HG03097 (cell line): ENCODE results near the gene ASIC3.
"Not testable (repeated sequence)": the region's sequence is repeated elsewhere in the genome, so short reads cannot be mapped to it uniquely, and the experiment has no call there.

Experiments
- ATAC-seq: cut with Tn5 transposase; IDR thresholded peaks from one replicate; pipeline ENCODE4 v1.9.1; 2021; ENCODE audit not compliant: unreplicated experiment, low FRiP score

The ASIC3 gene

GRCh38 chr7:151013733-151014497 lies 34.4 kb upstream of the ASIC3 start:
- ATAC-seq, result no peak

DNA sequence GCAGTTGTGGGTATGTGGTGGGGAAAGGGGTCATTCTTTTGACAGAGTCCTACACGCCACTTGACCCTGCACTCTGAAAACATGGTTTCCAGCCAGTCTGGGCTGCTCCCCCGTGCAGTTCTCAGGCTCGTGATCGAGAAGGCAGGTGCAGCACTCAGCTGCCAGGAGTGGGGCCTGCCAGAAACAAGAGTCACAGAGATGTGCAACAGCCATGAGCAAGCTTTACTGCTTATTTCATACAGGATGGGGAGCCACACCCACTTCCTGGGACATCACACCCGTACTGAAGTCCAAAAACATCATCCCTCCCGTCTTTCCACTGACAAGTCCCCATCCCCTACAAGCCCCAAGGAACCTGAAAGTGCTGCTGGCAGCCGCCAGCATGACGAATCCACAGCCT lies 33.4 kb upstream of the ASIC3 start:
- no peak for ATAC-seq

- ATAC-seq, result no peak
Measured at GRCh38 chr7:151015967-151016366, 32.4 kb upstream of the ASIC3 start.

GRCh38 chr7:151016505-151016904 lies 31.8 kb upstream of the ASIC3 start:
- ATAC-seq, result no peak

- ATAC-seq, result no peak
Measured at GRCh38 chr7:151016942-151017341, 31.4 kb upstream of the ASIC3 start.

- ATAC-seq, result no peak
Measured at GRCh38 chr7:151017370-151017952, 30.9 kb upstream of the ASIC3 start.

DNA sequence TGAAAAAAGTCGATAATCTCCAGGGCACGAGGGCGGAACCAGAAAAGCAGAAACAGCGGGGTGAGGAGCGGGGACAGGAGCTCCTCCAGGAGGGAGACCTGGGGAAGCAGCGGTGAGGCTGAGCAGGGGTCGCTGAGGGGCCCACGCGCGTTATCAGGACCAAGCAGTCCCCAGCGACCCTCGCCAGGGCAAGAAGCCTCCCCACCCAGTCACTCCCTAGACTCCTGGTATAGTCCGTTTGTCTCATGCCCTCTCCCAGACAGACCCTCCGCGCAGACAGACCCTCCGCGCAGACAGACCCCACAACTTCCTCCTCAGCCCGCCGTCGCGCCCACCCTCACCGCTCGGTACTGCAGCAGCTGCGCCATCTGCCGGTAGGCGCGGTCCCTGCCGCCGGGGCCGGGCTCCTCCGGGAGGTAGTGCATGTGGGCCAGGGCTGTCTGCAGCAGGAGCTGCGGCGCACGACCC lies 30.3 kb upstream of the ASIC3 start:
- no peak for ATAC-seq

DNA sequence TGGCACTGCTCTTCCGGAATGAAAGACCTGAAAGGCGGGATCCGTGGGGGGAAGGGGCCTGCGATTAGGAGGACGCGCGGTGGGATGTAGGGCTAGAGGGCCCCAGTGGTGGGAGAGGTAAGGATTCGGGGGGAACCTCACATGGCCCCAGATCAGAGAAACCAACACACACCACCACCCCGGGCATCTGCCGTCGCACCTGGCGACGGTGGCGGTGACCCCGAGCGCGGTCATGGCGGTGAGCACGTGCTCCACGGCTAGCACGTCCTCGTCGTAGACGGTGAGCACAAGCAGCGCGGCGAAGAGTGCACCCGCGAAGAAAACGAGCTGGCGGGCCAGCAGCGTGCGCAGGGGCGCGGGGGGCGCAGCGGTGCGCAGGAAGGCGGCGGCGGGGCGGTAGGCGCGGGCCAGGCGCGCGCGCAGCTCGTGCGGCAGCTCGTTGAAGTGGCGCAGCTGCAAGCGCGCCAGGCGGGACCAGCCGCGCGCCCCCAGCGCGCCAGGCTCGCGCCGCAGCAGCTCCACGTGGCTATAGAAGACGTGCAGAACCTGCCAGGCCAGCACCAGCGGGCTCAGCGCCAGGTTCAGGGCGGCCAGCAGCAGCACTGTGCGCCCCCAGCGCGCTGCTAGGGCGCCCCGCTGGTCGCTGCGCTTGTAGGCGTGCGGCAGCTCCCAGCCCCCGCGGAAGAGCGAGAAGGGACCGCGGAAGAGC lies 29.8 kb upstream of the ASIC3 start:
- ATAC-seq, result no peak

GRCh38 chr7:151019130-151019447 lies 29.2 kb upstream of the ASIC3 start:
- ATAC-seq, result no peak

- ATAC-seq, result no peak
Measured at GRCh38 chr7:151020231-151020630, 28.1 kb upstream of the ASIC3 start.

DNA sequence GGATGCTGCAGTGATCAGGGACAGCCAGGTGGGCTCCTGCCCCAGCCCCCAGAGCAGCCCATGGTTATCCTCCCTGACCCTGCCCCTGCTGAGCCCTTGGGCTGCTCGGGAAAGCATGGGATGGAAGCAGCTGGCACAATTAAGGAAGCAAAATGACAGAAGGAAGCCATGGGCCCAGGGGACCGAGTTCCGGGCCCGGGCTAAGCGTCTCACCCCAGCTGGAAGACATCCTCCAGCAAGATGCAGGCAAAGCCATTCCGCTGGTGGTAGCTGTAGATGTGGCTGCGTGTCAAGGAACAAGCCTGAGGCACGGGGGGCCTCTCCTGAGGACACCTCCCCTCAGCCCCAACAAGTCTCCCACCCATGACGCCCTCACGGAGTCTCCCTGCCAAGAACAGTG lies 25.1 kb upstream of the ASIC3 start:
- ATAC-seq, result no peak

- ATAC-seq, result no peak
Measured at GRCh38 chr7:151024435-151025056, 23.8 kb upstream of the ASIC3 start, which contains the start of gene ATG9B. ATG9B (minus strand) TSS chr7:151024494; CDS start chr7:151024423, 71 bp downstream.

DNA sequence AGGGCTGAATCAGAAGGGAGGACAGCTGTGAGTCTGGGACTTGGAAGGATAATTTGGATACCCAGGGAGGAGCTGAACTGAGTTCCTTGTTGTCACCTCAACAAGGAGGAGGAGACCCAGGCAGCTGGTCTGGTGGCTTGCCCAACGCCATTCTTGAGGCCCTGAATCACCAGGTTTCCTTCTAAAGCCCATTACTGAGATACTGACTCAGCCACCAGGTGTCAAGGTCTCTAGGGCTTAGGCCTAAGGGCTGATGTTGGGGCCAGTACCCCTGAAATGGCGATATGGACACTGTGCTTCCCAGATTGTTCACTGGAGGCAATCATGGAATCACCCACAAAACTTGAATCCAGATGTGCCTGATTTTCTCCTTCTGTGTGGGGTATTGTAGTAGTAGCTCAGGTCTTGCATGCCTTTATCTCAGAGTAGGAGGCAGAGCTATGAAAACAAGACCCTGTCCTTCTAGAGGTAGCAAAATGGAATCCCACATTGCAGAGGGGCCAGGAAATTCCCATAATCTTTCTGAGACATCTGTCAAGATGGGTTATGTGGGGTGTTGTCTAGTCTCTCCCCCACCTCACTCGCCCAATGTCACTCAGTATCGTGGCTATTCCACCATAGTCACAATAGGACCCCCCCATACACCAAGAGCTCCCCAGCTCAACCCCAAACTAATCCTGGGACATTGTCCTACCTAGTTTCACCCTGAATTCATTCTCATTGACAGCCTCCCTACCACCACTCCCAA lies 22.2 kb upstream of the ASIC3 start:
- no peak for ATAC-seq

DNA sequence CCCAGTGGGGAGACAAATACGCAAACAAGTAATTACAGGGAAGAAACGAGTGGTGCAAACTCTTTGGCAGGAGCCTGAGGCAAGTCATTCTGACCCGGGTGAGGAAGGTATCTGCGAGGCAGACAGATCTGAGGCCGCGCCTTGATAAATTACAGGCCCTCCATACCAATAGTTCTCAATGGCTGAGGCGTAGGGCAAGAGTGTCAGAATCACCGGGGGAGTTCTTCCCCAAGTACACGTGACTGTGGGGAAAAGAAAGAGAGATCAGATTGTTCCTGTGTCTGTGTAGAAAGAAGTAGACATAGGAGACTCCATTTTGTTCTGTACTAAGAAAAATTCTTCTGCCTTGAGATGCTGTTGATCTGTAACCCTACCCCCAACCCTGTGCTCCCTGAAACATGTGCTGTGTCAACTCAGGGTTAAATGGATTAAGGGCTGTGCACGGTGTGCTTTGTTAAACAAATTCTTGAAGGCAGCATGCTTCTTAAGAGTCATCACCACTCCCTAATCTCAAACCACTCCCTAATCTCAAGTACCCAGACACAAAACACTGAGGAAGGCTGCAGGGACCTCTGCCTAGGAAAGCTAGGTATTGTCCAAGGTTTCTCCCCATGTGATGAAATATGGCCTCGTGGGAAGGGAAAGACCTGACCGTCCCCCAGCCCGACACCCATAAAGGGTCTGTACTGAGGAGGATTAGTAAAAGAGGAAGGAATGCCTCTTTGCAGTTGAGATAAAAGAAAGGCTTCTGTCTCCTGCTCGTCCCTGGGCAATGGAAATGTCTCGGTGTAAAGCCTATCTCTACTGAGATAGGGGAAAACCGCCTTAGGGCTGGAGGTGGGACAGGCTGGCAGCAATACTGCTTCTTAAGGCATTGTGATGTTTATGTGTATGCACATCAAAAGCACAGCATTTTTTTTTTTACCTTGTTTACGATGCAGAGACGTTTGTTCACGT lies 21.3 kb upstream of the ASIC3 start:
- ATAC-seq, result not testable (repeated sequence)

- ATAC-seq, result not testable (repeated sequence)
Measured at GRCh38 chr7:151027728-151028130, 20.6 kb upstream of the ASIC3 start.

DNA sequence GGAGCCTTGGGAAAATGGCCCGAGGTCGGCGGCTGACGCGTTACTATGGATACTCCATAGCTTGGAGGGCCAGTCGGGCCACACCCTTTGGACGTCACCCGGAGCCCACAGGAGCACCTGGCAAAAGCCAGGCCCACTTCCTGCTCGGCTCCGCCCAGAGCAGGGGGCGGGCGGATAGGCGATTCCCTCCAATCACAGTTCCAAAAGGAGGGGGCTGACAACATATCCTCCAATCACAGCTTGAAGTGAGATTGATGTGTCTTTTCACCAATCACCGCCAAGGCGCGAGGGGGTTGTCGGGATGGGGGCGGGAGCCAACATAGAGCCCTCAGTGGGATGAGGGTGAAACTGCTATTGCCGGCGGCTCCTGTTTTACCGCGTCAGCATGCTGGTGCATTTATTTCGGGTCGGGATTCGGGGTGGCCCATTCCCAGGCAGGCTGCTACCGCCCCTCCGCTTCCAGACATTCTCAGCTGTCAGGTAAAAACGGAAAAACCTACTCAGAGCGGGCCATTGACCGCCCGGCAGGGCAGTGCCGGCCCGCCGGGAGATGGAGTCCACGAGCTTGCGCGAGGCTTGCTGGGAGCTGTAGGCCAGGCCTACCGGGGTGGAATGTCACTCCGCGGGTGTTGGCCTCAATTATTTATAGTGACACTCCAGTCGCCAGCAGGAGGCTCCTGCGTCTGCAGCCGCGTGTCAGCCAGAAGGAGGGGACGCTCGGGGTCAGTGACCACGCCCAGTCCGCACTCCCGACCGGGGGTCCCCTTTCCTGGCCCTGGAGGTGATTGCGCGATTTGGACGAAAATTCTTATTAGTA lies 20.0 kb upstream of the ASIC3 start, which contains the start of gene ABCB8:
Gene ABCB8 (plus strand): TSS at position 320 of the 817 bp plus-strand sequence. CDS start 66 bp downstream, at position 386.
- peak; percentile 94 for ATAC-seq

- no peak for ATAC-seq
Measured at GRCh38 chr7:151028948-151029501, 19.3 kb upstream of the ASIC3 start.

DNA sequence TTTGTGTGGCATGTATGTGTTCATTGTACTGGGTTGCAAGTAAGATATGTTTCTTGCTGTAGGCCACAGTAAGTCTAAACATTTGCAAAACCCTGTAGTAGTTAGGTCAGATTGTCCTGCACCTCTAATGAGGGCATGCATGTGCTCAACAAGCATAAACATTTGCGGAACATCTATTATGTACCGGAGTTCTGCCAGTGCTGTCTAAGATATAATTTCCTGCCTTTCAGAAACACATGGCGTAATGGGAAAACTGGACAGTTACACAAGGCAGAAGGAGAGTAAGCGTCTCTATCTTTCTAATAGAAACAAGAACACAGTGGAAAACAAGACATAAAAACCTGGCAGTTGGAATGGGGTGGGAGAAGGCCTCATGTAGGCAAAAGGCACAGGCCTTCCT lies 17.3 kb upstream of the ASIC3 start:
- no peak for ATAC-seq
